ENCODE measurements around the gene TUBB1. TPM values are rescaled to one million over a fixed set of nuclear protein-coding genes. Genes with fewer than 3 reads are reported as not detected.

TUBB1 gene
- total and polyA plus RNA-seq, 2 of the 4 experiments (the other 2 are of a cell fraction) = not detected

DNA sequence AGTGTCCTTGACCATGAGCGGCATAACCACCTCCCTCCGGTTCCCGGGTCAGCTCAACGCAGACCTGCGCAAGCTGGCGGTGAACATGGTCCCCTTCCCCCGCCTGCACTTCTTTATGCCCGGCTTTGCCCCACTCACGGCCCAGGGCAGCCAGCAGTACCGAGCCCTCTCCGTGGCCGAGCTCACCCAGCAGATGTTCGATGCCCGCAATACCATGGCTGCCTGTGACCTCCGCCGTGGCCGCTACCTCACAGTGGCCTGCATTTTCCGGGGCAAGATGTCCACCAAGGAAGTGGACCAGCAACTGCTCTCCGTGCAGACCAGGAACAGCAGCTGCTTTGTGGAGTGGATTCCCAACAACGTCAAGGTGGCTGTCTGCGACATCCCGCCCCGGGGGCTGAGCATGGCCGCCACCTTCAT, 4.9 kb downstream of the TUBB1 start:
- 94% methylated on average over 14 of the region's 24 CpGs; no CpG with 5 or more reads in 1 of the 2 experiments for WGBS, 2 experiments (ENCODE audit: extremely low coverage in 2 of 2, insufficient read length in 1 of 2)
- H3K56ac ChIP-seq (ENCODE audit: extremely low read depth, insufficient read depth, low read length) = no peak overlapping the region
- H3K4me2 ChIP-seq (ENCODE audit: low read depth, low read length) = no peak overlapping the region
- H3K9ac ChIP-seq (ENCODE audit: low read depth, low read length) = no peak overlapping the region
- H3K9me1 ChIP-seq (ENCODE audit: insufficient read depth, low read length) = peaks cover 14% of the 10 kb centered on the region
- no peak overlapping the region for H3K23ac ChIP-seq (ENCODE audit: low read depth, low read length)
- H2AK5ac ChIP-seq (ENCODE audit: low read depth, low read length) = no peak overlapping the region
- H3K4ac ChIP-seq (ENCODE audit: low read depth, low read length) = no peak overlapping the region
- H2BK120ac ChIP-seq (ENCODE audit: low read depth, low read length) = no peak overlapping the region
- no peak overlapping the region for H3K14ac ChIP-seq (replicated peaks; ENCODE audit: low read depth, low read length)
- intact Hi-C loops (cut with micrococcal nuclease) = no loop called here
- DNase-seq (no peak), ATAC-seq (ENCODE audit: low read depth) (no peak)
- no peak overlapping the region for H3K4me3 ChIP-seq (ENCODE audit: insufficient read depth, low read depth, low read length)
- H2BK15ac ChIP-seq (ENCODE audit: low read depth, low read length) = no peak overlapping the region
- ChIA-PET POLR2A (ENCODE audit: unreplicated experiment) (no interaction called here), CTCF (no interaction called here)
- no peak overlapping the region for H3K27ac ChIP-seq (ENCODE audit: insufficient read depth, low read length)
- H4K20me1 ChIP-seq (ENCODE audit: insufficient read depth, low read length) = peaks cover 49% of the 10 kb centered on the region
- peaks cover 31% of the 10 kb centered on the region for H3K36me3 ChIP-seq (ENCODE audit: control insufficient read depth, insufficient read depth, low read length)
- H3K27me3 ChIP-seq (ENCODE audit: control insufficient read depth, insufficient read depth, low read length) = no peaks in the 10 kb centered on the region
- in situ Hi-C loops (cut with MboI; ENCODE audit: low sequenced_read_pairs) = loop anchor here (10.0 kb wide), 1 partner anchor 119 kb away; no protein-coding TSS in a partner anchor
- peaks cover 4% of the 10 kb centered on the region; the same call in 1 of the 2 replicates for H3K4me1 ChIP-seq (ENCODE audit: control insufficient read depth, insufficient read depth, low read length)
- H2BK5ac ChIP-seq (ENCODE audit: low read depth, low read length, poor library complexity, severe bottlenecking) = no peak overlapping the region
- H3K79me1 ChIP-seq (ENCODE audit: low read depth in 1 of 2, low read length in 2 of 2) = peaks cover 6 to 68% of the 10 kb centered on the region in 2 experiments; a peak in 3 of 4 replicates
- H4K5ac ChIP-seq (ENCODE audit: low read depth, low read length) = no peak overlapping the region
- no peak overlapping the region for H2BK20ac ChIP-seq (ENCODE audit: low read depth, low read length)
- TF ChIP-seq NFE2L2 (IDR thresholded peaks at IDR 0.05; ENCODE audit: low read depth, low read length) (no peak), MAZ (IDR thresholded peaks at IDR 0.05; ENCODE audit: borderline replicate concordance, low read depth, low read length) (no peak), MXI1 (IDR thresholded peaks at IDR 0.05; ENCODE audit: borderline replicate concordance, low read depth, low read length) (no peak), FOS (IDR thresholded peaks at IDR 0.05; ENCODE audit: low read depth, low read length) (no peak), RCOR1 (IDR thresholded peaks at IDR 0.05; ENCODE audit: insufficient replicate concordance, low read length) (no peak), CEBPB (IDR thresholded peaks at IDR 0.05; ENCODE audit: low read depth, low read length) (no peak), CHD1 (IDR thresholded peaks at IDR 0.05; ENCODE audit: low read depth, low read length) (no peak), SMC3 (IDR thresholded peaks at IDR 0.05; ENCODE audit: low read depth, low read length) (no peak), RFX5 (IDR thresholded peaks at IDR 0.05; ENCODE audit: low read depth, low read length) (no peak)
- TF ChIP-seq, protein P1, sequence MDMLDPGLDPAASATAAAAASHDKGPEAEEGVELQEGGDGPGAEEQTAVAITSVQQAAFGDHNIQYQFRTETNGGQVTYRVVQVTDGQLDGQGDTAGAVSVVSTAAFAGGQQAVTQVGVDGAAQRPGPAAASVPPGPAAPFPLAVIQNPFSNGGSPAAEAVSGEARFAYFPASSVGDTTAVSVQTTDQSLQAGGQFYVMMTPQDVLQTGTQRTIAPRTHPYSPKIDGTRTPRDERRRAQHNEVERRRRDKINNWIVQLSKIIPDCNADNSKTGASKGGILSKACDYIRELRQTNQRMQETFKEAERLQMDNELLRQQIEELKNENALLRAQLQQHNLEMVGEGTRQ (IDR thresholded peaks at IDR 0.05; ENCODE audit: low read depth, low read length) = no peak
- TF ChIP-seq, protein P2, sequence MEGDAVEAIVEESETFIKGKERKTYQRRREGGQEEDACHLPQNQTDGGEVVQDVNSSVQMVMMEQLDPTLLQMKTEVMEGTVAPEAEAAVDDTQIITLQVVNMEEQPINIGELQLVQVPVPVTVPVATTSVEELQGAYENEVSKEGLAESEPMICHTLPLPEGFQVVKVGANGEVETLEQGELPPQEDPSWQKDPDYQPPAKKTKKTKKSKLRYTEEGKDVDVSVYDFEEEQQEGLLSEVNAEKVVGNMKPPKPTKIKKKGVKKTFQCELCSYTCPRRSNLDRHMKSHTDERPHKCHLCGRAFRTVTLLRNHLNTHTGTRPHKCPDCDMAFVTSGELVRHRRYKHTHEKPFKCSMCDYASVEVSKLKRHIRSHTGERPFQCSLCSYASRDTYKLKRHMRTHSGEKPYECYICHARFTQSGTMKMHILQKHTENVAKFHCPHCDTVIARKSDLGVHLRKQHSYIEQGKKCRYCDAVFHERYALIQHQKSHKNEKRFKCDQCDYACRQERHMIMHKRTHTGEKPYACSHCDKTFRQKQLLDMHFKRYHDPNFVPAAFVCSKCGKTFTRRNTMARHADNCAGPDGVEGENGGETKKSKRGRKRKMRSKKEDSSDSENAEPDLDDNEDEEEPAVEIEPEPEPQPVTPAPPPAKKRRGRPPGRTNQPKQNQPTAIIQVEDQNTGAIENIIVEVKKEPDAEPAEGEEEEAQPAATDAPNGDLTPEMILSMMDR (conservative IDR thresholded peaks at IDR 0.05; ENCODE audit: low read depth, low read length) = no peak
- TF ChIP-seq, protein P3, sequence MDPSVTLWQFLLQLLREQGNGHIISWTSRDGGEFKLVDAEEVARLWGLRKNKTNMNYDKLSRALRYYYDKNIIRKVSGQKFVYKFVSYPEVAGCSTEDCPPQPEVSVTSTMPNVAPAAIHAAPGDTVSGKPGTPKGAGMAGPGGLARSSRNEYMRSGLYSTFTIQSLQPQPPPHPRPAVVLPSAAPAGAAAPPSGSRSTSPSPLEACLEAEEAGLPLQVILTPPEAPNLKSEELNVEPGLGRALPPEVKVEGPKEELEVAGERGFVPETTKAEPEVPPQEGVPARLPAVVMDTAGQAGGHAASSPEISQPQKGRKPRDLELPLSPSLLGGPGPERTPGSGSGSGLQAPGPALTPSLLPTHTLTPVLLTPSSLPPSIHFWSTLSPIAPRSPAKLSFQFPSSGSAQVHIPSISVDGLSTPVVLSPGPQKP (IDR thresholded peaks at IDR 0.05; ENCODE audit: borderline replicate concordance, low read depth, low read length) = no peak
- dilution Hi-C loops (cut with HindIII; ENCODE audit: low sequenced_read_pairs, unreplicated experiment) = no loop called here
- no peak overlapping the region for H2AFZ ChIP-seq (replicated peaks; ENCODE audit: low read length, poor library complexity)
- no peaks in the 10 kb centered on the region for H3K9me3 ChIP-seq (ENCODE audit: control insufficient read depth, insufficient read depth, low read length)
- H2AK9ac ChIP-seq (replicated peaks; ENCODE audit: low read depth, low read length, poor library complexity) = no peak overlapping the region
- BruUV-seq (replicated peaks) = no TSS peak
- no peak overlapping the region for H3K18ac ChIP-seq (ENCODE audit: low read depth, low read length)
- no peak overlapping the region for H4K91ac ChIP-seq (ENCODE audit: insufficient read depth, low read depth, low read length)
- no peak overlapping the region for H4K8ac ChIP-seq (ENCODE audit: low read depth in 2 of 2, low read length in 2 of 2)

Data from IMR-90 (cell line).